Natural killer cell (primary cell): ENCODE results near the gene NCOA3. TPM values are rescaled to one million over a fixed set of nuclear protein-coding genes. Genes with fewer than 3 reads are reported as not detected.
"Not testable (repeated sequence)": the region's sequence is repeated elsewhere in the genome, so short reads cannot be mapped to it uniquely, and the experiment has no call there.

ENCODE experiments used
- ATAC-seq, 3 donors: fragments of 150-1000 bp in 2 of 3; fragments of 200-7000 bp in 1 of 3; cut with Tn5 transposase; 1 replicate in 1 of 3; 2 replicates in 2 of 3; pipeline ENCODE4 v1.10.0; 2021; ENCODE audit warnings: mild to moderate bottlenecking in 2 of 3, moderate library complexity in 2 of 3
- DNase-seq, 2 donors: peaks; one replicate each; pipeline versions ENCODE4 v3.0.0 to v3.0.0-alpha.2; 2013 to 2021; ENCODE audit warnings: mixed read lengths in 1 of 2
- H3K27ac ChIP-seq: one replicate; pipeline ENCODE4 v1.5.1; 2013; ENCODE audit warnings: mild to moderate bottlenecking, low read length
- H3K27me3 ChIP-seq: one replicate; pipeline ENCODE4 v1.6.1; 2013; ENCODE audit warnings: low read length; ENCODE audit not compliant: control insufficient read depth, insufficient read depth
- H3K36me3 ChIP-seq: one replicate; pipeline ENCODE4 v1.6.1; 2013; ENCODE audit warnings: low read length; ENCODE audit not compliant: control insufficient read depth, insufficient read depth
- H3K4me1 ChIP-seq: one replicate; pipeline ENCODE4 v1.6.1; 2013; ENCODE audit warnings: low read length; ENCODE audit not compliant: control insufficient read depth, insufficient read depth
- H3K4me3 ChIP-seq: one replicate; pipeline ENCODE4 v1.5.1; 2013; ENCODE audit warnings: low read length
- H3K9me3 ChIP-seq: one replicate; pipeline ENCODE4 v1.6.1; 2013; ENCODE audit warnings: low read length; ENCODE audit not compliant: control insufficient read depth, insufficient read depth
- H3K27ac Mint-ChIP-seq, 2 donors: one replicate each; pipeline ENCODE4 v1.8.0; 2022; ENCODE audit warnings: mild to moderate bottlenecking in 2 of 2, mixed read lengths in 2 of 2, moderate library complexity in 1 of 2
- H3K27me3 Mint-ChIP-seq, 2 donors: one replicate each; pipeline ENCODE4 v1.8.0; 2022; ENCODE audit warnings: low read depth in 2 of 2, mixed read lengths in 2 of 2
- H3K36me3 Mint-ChIP-seq: one replicate; pipeline ENCODE4 v1.8.0; 2022; ENCODE audit warnings: mixed read lengths
- H3K4me1 Mint-ChIP-seq, 2 donors: one replicate each; pipeline ENCODE4 v1.8.0; 2022; ENCODE audit warnings: mixed read lengths in 2 of 2
- H3K4me3 Mint-ChIP-seq: one replicate; pipeline ENCODE4 v1.8.0; 2022; ENCODE audit warnings: mild to moderate bottlenecking, moderate library complexity, mixed read lengths
- H3K9me3 Mint-ChIP-seq, 2 donors: one replicate each; pipeline ENCODE4 v1.8.0; 2022; ENCODE audit warnings: mixed read lengths in 2 of 2
- WGBS: methylation state at CpG from one replicate; pipeline ENCODE4 v1.1.7; 2013; ENCODE audit warnings: missing lambda C conversion rate; ENCODE audit not compliant: insufficient coverage; 5-methylcytosine and 5-hydroxymethylcytosine counted together
- intact Hi-C: fragments of 100-400 bp; cut with micrococcal nuclease; formaldehyde crosslinking; loops from one replicate; pipeline ENCODE4 v1.14.2; 2022
- total RNA-seq, 4 donors: library from RNA; stranded (reverse); fragments of 120-200 nt in 1 of 4; gene quantifications; one replicate each; pipeline versions ENCODE4 v1.2.3 to v1.2.4, GENCODE V29; 2013 to 2022
- TF ChIP-seq, protein P1 (sequence below): fragments of 200-600 bp; IDR thresholded peaks from one replicate; pipeline ENCODE4 v1.8.0; 2022; ENCODE audit warnings: antibody characterized with exemption

NCOA3 gene
- total RNA-seq, 3 donors from 2014 or later (not counting 1 experiment from before 2014, with no cell fraction given): 44.3 to 63.3 (median 57.8) TPM

DNA sequence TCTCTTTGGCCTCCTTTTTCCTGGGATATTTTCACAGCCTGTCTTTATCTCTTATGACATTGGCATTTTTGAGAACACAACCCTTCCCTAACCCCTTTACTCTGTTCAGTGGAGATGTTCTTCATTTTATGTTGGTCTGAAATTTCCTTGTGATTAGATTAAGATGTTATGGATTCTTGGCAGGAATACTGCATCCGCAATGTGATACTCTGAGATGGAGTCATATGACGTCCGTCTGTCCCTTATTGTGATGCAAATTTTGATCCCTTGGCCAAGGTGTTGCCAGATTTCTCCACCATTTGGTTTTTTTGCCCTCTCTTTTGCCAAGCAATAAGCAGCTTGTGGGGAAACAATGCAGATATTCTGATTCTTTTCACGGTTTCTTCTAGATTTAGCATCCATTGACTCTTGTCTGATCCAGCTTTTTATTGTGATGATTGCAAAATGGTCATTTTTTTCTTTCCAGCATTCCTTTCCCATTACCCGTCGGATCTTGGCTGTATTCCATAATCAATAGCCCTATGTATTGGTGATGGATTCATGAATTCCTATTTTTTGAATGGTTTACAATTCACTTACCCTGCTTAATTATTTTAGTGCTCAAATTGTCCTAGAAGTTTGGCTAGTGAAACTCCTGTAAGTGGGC, 85.1 kb downstream of the NCOA3 start:
- H3K4me1 Mint-ChIP-seq: peaks cover 23 to 24% of the 10 kb centered on the region in 2 donors
- no peaks in the 10 kb centered on the region for H3K4me1 ChIP-seq
- H3K4me3 ChIP-seq: no peak overlapping the region
- H3K27ac Mint-ChIP-seq: no peak overlapping the region
- peaks cover 10% of the 10 kb centered on the region for H3K36me3 ChIP-seq
- no peaks in the 10 kb centered on the region for H3K9me3 Mint-ChIP-seq
- no peaks in the 10 kb centered on the region for H3K27me3 ChIP-seq
- no peaks in the 10 kb centered on the region for H3K27me3 Mint-ChIP-seq
- ATAC-seq (no peak), DNase-seq (no peak)
- no peaks in the 10 kb centered on the region for H3K36me3 Mint-ChIP-seq
- 98% methylated on average over 4 of the region's 6 CpGs for WGBS
- no peaks in the 10 kb centered on the region for H3K9me3 ChIP-seq
- TF ChIP-seq, protein P1, sequence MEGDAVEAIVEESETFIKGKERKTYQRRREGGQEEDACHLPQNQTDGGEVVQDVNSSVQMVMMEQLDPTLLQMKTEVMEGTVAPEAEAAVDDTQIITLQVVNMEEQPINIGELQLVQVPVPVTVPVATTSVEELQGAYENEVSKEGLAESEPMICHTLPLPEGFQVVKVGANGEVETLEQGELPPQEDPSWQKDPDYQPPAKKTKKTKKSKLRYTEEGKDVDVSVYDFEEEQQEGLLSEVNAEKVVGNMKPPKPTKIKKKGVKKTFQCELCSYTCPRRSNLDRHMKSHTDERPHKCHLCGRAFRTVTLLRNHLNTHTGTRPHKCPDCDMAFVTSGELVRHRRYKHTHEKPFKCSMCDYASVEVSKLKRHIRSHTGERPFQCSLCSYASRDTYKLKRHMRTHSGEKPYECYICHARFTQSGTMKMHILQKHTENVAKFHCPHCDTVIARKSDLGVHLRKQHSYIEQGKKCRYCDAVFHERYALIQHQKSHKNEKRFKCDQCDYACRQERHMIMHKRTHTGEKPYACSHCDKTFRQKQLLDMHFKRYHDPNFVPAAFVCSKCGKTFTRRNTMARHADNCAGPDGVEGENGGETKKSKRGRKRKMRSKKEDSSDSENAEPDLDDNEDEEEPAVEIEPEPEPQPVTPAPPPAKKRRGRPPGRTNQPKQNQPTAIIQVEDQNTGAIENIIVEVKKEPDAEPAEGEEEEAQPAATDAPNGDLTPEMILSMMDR: no peak
- no peak overlapping the region for H3K4me3 Mint-ChIP-seq
- intact Hi-C loops: no loop called here
- H3K27ac ChIP-seq: no peak overlapping the region

DNA sequence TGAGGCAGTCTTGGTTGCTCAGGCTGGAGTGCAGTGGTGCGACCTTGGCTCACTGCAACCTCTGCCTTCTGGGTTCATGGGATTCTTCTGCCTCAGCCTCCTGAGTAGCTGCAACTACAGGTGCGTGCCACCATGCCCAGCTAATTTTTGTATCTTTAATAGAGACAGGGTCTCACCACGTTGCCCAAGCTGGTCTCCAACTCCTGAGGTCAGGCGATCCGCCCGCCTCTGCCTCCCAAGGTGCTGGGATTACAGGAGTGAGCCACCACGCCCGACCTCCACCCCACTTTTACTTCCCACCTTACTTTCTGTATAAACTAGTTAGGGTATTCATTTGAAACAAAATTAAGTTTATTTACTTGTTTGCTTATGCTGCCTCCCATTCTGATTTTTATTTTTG, 86.5 kb downstream of the NCOA3 start:
- intact Hi-C loops: no loop called here
- H3K27me3 Mint-ChIP-seq: no peaks in the 10 kb centered on the region
- WGBS: 96% methylated on average over 5 of the region's 8 CpGs
- peaks cover 26 to 32% of the 10 kb centered on the region in 2 donors for H3K4me1 Mint-ChIP-seq
- H3K27ac ChIP-seq: no peak overlapping the region
- no peak overlapping the region for H3K4me3 Mint-ChIP-seq
- H3K4me1 ChIP-seq: no peaks in the 10 kb centered on the region
- TF ChIP-seq, protein P1: no peak
- no peaks in the 10 kb centered on the region for H3K27me3 ChIP-seq
- H3K9me3 Mint-ChIP-seq: no peaks in the 10 kb centered on the region
- H3K9me3 ChIP-seq: no peaks in the 10 kb centered on the region
- no peak overlapping the region for H3K4me3 ChIP-seq
- H3K27ac Mint-ChIP-seq: no peak overlapping the region
- DNase-seq: no peak
- H3K36me3 ChIP-seq: peaks cover 10% of the 10 kb centered on the region
- ATAC-seq: no peak
- H3K36me3 Mint-ChIP-seq: no peaks in the 10 kb centered on the region

DNA sequence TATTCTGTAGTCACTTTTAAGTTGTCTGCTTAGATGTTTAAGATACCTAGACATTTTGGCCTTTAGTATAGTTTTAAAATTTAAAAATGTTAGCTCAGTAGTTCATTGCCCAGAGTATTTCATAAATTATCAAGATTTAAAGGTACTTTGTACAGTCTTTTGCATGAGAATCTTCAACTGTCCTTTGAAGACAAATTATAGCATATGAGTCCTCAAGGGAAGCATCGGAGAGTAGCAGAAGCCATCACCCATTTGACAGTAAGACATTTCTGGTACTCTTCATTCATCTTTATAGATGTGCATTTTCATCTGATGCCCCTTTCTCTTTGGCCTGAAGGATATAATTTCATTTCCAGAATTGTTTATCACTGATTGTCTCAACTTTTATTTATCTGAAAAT, 89.5 kb downstream of the NCOA3 start:
- no peaks in the 10 kb centered on the region for H3K36me3 ChIP-seq
- Mint-ChIP-seq H3K9me3 (no peaks in the 10 kb centered on the region), H3K27me3 (no peaks in the 10 kb centered on the region), H3K4me1 (peaks cover 17 to 25% of the 10 kb centered on the region in 2 donors), H3K4me3 (no peak overlapping the region), H3K36me3 (no peaks in the 10 kb centered on the region), H3K27ac (peak overlapping the region; percentile 54 to 56)
- no peak overlapping the region for H3K27ac ChIP-seq
- H3K4me3 ChIP-seq: no peak overlapping the region
- DNase-seq (no peak), ATAC-seq (no peak)
- TF ChIP-seq, protein P1: no peak
- H3K27me3 ChIP-seq: no peaks in the 10 kb centered on the region
- H3K9me3 ChIP-seq: no peaks in the 10 kb centered on the region
- H3K4me1 ChIP-seq: no peaks in the 10 kb centered on the region
- 92% methylated on average over 1 of the region's 1 CpG for whole genome bisulfite sequencing
- intact Hi-C loops: no loop called here

DNA sequence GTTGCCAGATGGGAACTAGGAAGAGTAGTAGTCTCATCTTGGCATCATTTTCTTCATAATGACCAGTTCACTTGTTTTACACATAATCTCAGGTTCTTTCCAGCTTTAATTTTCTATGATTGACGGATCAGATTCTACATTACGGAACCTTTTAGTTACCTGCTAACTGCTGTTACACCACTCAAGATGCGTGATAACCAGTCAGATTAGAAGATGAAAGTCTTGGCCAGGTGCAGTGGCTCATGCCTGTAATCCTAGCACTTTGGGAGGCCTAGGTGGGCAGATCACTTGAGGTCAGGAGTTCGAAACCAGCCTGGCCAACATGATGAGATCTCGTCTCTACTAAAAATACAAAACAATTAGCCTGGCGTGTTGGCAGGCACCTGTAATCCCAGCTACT, 92.5 kb downstream of the NCOA3 start:
- Mint-ChIP-seq H3K27me3 (no peaks in the 10 kb centered on the region), H3K36me3 (no peaks in the 10 kb centered on the region), H3K27ac (no peak overlapping the region), H3K4me1 (peaks cover 18 to 26% of the 10 kb centered on the region in 2 donors), H3K4me3 (no peak overlapping the region), H3K9me3 (no peaks in the 10 kb centered on the region)
- H3K4me3 ChIP-seq: no peak overlapping the region
- H3K27me3 ChIP-seq: no peaks in the 10 kb centered on the region
- TF ChIP-seq, protein P1: no peak
- peaks cover 2% of the 10 kb centered on the region for H3K36me3 ChIP-seq
- WGBS: 99% methylated on average over 5 of the region's 6 CpGs
- H3K9me3 ChIP-seq: no peaks in the 10 kb centered on the region
- H3K4me1 ChIP-seq: no peaks in the 10 kb centered on the region
- H3K27ac ChIP-seq: no peak overlapping the region
- DNase-seq (no peak), ATAC-seq (no peak)
- intact Hi-C loops: no loop called here

DNA sequence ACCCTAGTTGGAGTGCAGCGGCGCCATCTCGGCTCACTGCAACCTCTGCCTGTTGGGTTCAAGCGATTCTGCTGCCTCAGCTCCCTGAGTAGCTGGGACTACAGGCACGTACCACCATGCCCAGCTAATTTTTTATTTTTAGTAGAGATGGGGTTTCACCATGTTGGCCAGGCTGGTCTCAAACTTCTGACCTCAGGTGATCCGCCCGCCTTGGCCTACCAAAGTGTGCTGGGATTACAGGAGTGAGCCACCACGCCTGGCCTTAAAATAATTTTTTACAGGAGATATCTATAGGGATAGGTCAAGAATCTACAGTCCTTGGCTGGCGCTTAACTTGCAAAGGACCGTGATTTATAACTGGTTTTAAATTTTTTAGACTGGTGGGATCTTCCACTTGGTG, 93.5 kb downstream of the NCOA3 start:
- H3K36me3 Mint-ChIP-seq, H3K4me3 ChIP-seq, H3K27ac Mint-ChIP-seq, H3K27me3 Mint-ChIP-seq, H3K4me3 Mint-ChIP-seq, ATAC-seq, H3K27ac ChIP-seq, H3K4me1 ChIP-seq, DNase-seq, intact Hi-C loops, H3K9me3 ChIP-seq, H3K36me3 ChIP-seq, H3K27me3 ChIP-seq, H3K9me3 Mint-ChIP-seq: not testable (repeated sequence)
- peaks cover 27 to 29% of the 10 kb centered on the region in 2 donors for H3K4me1 Mint-ChIP-seq
- WGBS: 99% methylated on average over 10 of the region's 10 CpGs
